Measurements from ENCODE around the gene GPR37L1.

The GPR37L1 gene, protein sequence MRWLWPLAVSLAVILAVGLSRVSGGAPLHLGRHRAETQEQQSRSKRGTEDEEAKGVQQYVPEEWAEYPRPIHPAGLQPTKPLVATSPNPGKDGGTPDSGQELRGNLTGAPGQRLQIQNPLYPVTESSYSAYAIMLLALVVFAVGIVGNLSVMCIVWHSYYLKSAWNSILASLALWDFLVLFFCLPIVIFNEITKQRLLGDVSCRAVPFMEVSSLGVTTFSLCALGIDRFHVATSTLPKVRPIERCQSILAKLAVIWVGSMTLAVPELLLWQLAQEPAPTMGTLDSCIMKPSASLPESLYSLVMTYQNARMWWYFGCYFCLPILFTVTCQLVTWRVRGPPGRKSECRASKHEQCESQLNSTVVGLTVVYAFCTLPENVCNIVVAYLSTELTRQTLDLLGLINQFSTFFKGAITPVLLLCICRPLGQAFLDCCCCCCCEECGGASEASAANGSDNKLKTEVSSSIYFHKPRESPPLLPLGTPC

DNA sequence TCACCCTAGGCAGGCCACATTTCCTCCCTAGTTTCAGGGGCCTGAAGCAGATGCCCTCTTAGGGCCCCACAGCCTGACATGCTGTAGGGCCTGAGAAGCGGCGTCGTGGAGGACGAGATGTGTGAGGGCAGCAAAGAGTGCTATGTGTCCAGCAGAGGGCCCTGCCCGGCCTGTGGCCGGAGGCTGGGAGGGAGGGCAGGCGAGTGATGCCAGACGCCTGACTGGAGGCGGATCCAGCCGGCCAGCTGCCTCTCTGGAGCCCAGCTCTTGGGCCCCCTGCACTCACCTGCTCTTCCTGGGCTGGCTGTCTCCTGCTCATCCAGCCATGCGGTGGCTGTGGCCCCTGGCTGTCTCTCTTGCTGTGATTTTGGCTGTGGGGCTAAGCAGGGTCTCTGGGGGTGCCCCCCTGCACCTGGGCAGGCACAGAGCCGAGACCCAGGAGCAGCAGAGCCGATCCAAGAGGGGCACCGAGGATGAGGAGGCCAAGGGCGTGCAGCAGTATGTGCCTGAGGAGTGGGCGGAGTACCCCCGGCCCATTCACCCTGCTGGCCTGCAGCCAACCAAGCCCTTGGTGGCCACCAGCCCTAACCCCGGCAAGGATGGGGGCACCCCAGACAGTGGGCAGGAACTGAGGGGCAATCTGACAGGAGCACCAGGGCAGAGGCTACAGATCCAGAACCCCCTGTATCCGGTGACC, at the start of gene GPR37L1:
GPR37L1 (plus strand) TSS at position 279 of the 697 bp plus-strand sequence; CDS start at position 326, 47 bp downstream.
- DNase-seq (ENCODE audit: low read depth): no peak

DNA sequence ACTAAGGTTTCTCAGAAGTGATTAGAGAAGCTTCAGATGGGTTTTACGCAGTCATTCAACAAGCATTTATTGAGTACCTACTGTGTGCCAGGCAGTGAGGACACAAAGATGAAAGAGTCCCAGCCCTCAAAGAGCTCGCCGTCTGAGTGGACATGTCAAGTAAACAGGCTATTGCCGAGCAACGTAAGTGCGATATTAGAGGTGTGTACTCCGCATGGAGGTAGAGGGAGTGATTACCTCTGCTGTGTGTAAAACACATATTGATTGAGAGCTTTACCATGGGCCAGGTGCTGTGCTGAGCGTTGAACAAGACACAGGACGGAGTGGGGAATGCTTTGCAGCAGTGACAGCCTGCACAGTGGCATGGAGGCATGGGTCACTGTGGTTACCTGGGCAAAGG, 49.5 kb upstream of the GPR37L1 start:
- DNase-seq (ENCODE audit: low read depth): no peak

DNA sequence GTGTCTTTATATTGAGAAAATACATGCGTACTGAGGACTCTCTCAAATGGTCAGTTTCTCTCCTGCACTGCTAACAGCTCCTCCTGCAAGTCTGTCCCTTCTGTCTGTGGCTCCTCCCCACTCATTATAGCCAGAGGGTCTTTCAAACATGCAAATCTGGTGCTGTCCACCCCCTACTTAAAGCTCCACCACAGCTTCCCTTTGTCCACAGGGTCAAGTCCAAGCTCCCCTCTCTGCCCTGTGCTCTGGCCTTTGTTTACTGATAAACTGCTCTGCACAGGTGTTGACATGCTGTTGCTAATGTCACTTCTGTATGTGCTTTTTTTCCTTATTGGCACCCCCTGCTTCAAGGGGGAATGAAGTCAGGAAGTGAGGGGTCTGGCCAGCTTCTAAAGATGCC, 47.7 kb upstream of the GPR37L1 start:
- no peak for DNase-seq (ENCODE audit: low read depth)

- DNase-seq (ENCODE audit: low read depth): no peak
Measured at GRCh38 chr1:202075389-202075788, 47.3 kb upstream of the GPR37L1 start.

GRCh38 chr1:202076050-202076511, 46.6 kb upstream of the GPR37L1 start:
- DNase-seq (ENCODE audit: low read depth): no peak

GRCh38 chr1:202078241-202078640, 44.5 kb upstream of the GPR37L1 start:
- DNase-seq (ENCODE audit: low read depth): no peak

DNA sequence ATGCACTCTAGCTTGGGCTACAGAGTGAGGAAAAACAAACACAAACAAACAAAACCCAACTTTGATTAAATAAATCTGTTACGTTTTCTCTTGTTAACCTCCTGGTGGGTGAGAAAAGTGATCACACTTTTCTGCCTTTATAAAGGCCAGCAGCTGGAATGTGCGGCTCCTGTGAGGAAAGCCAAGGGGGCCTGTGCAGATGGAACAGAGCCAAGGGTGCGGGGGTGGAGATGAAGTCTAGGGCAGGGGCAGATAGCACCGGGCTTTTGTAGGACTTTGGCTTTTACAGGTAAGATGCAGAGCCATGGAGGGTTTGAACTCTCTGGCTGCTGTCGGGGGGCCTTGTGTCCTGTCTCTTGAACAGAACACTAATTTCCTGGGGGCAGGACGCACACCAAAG, 40.7 kb upstream of the GPR37L1 start:
- DNase-seq (ENCODE audit: low read depth): no peak

DNA sequence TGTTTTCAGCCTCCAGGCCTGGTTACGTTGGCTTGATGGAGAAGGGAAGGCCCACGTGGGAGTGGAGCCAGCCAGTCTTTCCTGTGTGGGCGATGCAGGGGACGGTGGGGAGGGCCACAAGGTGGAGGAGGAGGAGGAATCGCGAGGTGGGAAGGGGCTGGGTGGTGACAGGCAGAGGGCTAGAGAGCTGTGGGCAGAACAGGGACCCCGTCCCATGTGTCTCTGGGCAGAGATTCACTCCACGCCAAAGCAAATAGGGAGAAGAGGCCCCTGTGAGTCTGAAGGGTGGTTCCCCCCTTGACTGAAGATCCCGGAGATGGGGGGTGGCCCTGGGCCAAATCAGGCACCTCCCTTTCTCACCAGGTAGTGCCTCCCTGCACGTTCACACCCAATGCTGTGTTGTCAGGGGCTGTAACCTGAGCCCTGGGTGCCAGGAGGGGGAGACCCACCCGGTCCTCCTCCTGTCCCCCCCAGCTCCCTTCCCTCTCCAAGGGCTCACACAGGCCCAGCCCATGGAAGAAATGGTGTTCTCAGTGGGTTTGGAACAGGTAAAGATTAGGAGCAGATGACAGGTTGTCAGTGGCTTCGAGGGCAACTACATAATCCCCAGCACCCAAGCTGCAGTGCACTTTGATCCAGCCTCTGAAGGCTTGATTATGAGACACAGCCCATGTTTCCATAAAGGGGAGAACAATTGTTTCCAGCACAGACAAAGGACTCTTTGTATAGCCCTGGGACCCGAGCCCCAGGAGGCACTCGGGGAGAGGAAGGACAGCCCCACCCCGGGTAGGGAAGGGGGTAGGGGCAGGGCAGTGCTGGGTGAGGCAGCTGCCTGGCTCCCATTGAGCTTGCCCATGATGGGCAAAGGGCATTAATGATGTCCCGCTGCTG, 37.7 kb upstream of the GPR37L1 start:
- DNase-seq (ENCODE audit: low read depth): no peak

- no peak for DNase-seq (ENCODE audit: low read depth)
Measured at GRCh38 chr1:202085682-202086373, 36.9 kb upstream of the GPR37L1 start.

DNA sequence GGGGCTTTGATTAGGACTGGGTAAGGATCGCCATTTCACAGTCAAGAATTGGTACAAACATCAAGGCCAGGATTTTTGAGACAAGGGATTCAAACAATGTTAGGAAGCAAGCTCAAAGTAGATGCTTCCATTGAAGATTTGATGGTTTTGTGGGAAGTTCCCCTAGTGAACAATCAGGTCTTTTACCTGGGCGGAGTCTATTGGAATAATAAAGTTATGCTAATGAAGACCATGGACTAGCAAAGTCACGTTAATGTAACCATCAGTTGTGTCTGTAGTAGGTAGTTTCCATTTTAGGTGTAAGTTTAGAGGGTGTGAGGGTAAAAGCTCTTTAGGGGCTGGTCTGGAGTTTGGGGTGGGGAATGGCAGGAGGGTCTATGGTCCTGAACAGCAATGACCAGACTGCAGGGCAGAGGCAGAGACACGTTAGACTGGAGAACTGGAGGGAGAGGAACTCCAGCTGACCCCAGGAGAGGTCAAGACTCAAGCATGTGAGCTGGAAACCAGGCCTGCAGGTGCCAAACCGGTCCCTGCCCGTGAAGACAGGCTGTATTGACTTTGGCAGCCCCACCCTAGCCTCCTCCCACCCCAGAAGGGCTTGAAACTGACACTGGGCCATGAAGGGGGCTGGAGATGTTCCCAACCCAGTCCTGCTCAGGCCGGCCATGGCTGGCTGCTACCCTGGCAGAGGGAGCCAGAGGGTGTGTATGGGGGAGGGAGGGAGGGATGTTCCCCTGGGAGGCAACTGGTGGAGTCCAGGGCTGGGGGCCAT, 36.0 kb upstream of the GPR37L1 start:
- DNase-seq (ENCODE audit: low read depth): no peak

DNA sequence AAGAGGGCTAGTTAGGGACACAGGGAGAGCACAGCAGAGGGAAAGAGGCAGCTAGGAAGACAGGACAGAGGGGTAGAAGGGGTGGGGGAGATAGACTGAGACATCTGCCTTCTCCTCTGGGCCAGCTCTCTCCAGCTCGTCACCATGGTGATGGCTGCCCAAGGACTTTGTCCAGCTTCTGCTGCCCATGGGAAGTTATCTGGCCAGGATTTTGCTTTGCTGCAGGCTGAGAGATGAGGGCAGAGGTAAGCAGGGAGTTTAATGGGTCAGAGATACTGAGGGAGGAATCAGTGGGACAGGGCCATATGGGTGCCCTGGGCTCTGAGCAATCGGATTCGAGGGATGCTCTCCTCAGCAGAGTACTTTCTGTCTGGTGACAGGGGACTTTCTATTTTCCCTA, 34.5 kb upstream of the GPR37L1 start:
- DNase-seq (ENCODE audit: low read depth): no peak

DNA sequence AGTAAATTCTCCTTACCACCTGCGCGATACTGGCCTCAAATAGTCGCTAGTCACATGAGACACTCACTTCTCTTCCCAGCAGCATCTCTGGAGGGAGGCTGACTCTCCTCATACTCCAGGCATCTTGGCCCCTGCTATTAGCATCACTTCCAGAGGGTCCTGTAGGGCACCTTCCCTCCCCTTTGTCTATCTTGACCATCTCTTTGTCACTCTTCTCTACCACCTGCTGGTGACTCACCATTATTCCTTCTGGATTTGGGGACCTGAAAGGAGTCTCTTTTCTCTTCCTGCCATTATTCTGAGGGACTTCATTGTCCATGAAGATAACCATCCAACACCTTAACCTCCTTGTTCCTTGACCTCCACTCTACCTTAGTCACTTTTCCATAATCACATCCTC, 31.7 kb upstream of the GPR37L1 start:
- no peak for DNase-seq (ENCODE audit: low read depth)

DNA sequence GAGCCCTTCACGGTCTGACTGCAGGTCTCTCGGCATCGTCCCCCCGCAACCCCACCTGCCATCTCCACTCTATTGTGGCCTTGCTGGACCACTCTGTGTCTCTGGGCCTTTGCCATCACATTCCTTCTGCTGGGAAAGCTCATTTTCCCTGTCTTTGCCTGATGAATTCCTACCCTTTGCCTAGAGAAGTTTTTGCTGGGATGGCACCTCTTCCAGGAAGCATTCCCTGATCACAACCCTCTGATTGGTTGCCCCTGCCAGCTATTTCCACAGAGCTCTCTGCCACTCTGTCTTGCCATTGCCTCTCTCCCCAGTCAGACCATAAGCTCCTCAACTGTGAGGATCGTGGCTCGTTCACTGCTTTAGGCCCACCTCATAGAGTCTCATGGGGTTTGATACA, 28.9 kb upstream of the GPR37L1 start:
- no peak for DNase-seq (ENCODE audit: low read depth)

DNA sequence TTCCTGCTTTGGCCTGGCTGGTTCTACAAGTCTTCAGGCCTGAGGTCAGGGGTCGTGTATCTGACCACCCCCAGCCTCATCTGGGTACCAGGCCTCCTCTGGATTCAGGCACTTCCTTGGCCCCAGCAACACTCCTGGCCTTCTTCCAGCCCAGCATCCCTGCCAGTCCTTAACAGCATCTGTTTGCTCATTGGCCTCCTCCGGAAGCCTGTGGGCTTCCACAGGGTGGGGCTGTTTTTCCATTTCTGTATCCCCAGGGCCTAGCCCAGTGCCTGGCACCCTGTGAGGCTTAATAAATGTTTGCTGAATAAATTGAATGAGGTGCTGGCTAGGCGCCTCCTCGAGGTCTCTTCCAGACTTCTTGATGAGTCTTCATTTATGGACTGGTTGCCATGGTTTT, 21.5 kb upstream of the GPR37L1 start:
- no peak for DNase-seq (ENCODE audit: low read depth)

DNA sequence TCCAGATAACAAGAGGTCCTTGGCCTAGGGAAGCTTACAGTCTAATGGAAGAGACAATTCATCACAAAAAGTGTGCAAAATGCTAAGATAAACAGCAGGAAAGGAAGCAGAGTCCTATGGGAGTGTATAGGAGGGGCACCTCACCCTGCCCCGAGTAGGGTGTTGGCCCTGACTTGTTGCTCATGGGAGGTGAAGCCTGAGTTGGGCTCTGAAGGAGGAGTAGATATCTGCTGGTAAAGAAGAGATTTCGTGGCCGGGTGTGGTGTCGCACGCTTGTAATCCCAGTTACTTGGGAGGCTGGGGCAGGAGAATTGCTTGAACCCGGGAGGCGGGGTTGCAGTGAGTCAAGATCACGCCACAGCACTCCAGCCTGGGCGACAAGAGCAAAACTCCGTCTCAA, 18.6 kb upstream of the GPR37L1 start:
- no peak for DNase-seq (ENCODE audit: low read depth)

GRCh38 chr1:202105571-202106339, 17.0 kb upstream of the GPR37L1 start:
- DNase-seq (ENCODE audit: low read depth): no peak

DNA sequence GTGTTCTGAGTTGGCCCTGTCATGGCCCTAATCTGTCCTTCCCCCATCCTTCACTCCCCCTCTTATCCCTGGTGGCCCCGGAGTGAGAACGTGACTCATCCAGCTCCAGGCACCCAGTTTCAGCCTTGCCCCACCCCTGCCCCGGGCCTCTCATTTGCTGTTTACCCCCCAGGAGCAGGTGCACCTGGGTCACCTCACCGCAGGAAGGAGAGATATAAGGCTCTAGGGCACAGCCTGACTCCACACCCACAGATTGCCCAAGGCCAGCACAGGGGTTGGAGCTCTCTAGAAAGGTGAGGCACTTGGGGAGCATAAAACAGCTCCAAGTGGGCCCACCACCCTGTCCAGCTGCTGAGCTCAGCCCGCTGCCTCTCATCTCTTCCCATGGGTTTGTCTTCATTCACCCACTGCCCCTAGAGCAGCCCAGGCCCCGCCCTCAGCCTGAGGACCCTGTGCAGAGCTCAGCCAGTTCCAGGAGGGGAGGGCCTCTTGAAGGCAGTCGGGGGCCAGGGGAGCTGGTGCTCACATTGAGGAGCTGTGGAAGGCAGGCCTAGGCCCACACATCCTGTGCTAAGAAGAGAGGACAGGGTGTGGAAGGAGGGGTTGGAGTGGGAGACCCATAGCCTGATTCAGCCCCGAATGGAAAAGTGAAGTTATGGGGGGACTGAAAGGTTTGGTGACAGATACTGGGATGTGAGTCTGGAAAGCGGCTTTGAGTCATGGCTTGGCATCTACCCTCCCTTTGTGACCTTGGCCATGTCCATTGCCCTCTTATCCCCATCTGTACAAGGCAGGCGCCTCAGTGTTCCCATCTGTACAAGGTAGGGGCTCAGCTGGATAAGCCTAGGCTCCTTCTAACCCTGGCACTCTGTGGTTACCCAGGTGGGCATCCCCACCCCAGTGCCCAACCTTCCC, 16.1 kb upstream of the GPR37L1 start:
- DNase-seq (ENCODE audit: low read depth): no peak

GRCh38 chr1:202107321-202107761, 15.4 kb upstream of the GPR37L1 start:
- DNase-seq (ENCODE audit: low read depth): no peak

Data from activated T-cell treated with anti-CD3 and anti-CD28 coated beads for 24 hours (primary cell).